Activated CD4-positive, alpha-beta T cell treated with anti-CD3 and anti-CD28 coated beads, Interleukin-2, amount 50 U/mL, for 48 hours (primary cell): ENCODE data around the gene CDPF1.

Experiments
- DNase-seq, 2 experiments: peaks; one replicate each; pipeline ENCODE4 v3.0.0-alpha.2; 2020

CDPF1 gene

GRCh38 chr22:46256358-46256958 lies 6.4 kb upstream of the CDPF1 start:
- no peak for DNase-seq

- no peak for DNase-seq
Measured at GRCh38 chr22:46251816-46252380, 1.8 kb upstream of the CDPF1 start.

DNA sequence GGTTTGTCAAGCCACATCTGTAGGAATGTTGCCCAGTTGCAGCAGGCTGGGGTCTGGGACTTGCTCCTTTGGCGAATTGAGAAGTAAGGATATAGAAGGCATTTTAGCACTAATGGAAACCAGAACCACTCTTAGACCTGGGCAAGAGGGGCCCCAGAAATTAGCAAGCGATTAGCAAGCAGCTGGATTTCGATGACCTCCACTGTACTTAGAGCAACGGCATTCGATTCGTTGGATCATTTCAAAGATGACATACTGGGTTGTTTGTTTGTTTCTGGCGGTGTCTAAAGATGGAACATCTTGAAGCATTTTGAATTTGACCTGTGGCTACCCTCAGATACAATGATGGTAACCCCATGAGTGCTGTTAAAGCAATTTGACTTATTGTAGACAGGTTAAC lies 1.2 kb upstream of the CDPF1 start:
- DNase-seq: no peak

DNA sequence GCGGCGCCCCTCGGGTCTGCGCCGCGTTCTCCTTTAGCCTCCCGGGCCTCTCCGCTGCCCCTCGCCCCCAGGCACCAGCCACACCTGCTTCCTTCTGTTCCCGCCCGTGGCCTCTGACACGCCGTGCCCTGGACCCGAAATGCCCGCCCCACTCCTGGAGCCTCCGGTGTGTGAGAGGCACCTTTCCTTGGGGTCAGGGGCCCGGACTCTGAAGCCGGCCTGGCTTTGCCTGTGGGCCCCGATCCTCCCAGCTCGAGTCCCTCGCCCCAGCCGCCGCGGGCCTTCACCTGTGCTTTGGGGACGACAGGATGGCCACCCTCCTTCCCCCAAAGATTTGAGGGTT lies 661 bp upstream of the CDPF1 start:
- peak; percentile 15 to 27 for DNase-seq

- no peak for DNase-seq
Measured at GRCh38 chr22:46247443-46247975, 2.6 kb downstream of the CDPF1 start.

DNA sequence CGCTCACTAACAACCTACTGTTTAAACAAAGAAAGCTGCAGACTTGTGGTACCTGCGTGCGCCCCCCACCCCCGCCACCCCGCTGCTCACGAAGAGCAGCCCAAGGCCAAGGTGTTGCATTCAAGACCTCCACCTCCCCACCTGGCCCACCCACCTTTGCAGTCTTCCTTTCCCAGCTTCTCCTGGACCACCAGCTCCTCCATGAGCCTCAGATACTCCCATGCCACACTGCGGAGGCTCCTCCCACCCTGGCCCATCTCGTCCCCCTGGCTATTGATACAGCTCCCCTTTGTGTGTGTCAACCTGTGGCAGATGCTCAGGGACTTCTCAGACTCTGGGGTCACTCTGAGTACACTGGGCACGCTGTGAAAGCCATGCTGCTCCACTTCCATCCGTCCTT lies 3.9 kb downstream of the CDPF1 start:
- no peak for DNase-seq

DNA sequence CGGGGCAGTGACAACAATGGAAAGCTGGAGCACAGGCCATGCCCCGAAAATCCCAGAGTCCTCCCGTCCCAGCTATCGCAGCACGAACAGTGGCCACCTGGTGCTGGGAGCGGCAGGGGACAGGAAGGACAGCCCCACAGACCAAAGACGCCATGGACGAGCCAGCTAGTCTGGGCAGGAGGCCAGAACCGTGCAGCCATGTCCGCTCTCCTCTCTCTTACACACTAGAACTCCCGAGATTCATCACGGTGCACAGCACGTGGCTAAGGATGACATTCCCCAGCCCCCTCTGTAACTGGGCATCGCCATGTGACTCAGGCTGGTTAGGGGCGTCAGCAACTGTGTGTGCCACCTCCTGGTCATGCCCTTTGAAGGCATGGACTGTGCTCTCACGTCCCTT lies 4.6 kb downstream of the CDPF1 start:
- DNase-seq: no peak

DNA sequence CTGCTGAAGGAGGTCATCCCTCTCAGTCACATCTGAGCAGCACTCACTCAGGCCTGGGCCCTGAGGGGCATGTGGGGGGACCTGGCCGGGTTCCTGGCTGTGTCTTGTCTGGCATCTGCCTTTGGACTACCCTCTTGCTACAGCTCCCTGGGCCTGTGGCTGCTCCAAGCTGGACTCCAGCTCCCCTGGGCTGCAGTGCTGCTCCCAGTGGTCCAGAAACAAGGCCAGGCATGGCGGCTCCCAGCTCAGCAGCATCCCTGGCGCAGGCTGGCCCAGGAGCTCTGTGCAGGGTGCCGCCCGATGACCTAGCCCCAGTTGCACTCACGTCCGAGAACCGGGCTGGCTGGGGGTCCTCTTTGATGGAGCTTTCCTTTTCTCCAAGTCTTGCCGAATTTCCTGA lies 5.3 kb downstream of the CDPF1 start:
- DNase-seq: no peak

GRCh38 chr22:46242076-46242475 lies 8.0 kb downstream of the CDPF1 start:
- DNase-seq: no peak

DNA sequence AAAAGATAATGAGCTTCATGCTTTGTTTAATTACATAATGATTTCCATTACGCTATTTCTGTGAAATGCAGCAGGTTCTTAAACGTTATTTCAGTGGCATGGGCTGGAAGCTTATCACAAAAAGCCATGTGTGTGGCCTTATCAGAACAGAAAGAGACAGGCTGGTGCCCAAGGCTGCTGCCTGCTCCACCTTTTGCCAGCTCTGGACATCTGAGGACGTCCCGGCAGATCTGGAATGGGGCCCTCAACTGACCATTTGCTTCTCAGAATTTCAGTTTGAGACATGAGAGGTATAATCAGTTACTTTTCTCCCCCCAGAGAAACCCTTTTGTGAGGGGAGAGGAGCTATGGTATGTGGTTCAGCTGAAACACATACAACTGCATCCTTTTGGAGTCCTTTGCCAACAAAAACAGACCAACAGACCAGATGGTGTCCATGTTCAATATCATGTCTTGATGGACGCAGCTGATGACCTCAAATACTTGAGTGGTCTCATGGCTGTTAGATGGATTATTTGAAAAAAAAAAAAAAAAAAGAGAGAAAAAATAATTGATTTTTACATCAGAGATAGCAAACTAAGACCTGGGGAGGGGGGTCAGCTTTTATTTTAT lies 8.6 kb downstream of the CDPF1 start:
- no peak for DNase-seq

DNA sequence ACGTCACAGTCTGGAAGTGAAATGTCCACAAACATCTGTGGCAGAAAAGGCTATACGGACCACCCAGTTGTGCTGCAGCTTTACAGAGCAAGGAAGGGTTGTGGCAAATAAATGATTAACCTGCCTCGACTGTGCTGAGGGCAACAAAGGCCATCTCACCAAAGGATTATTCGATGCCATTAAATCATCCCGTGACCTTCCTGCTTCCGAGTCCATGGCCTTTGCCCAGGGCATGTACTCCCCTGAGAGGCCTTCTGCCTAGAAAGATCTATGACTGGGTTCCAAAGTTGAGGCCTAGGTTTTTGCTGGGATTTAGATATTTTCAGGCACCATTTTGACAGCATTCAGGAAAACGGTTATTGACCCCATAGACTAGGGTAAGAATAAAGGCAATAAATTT lies 9.2 kb downstream of the CDPF1 start:
- DNase-seq: no peak

DNA sequence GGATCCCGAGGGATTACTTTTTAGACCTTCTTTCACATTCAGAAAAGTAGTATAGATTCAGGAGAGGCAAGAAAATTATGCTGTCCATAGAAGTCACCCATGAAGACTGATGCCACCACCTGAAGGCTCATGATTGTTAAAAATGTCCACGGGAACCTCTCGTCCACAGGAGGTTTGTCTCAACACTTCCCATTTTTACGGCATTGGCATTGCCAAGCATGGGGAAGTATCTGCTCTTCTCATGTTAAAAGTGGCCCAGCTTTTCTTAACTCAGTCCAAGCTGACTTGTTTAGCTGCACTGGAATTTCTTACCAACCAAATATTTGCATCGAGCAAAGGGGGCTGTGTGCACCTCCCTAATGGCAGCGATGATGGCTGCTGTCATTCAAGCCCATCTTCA lies 9.6 kb downstream of the CDPF1 start:
- DNase-seq: no peak

- DNase-seq: no peak
Measured at GRCh38 chr22:46240073-46240472, 10.0 kb downstream of the CDPF1 start.

- DNase-seq: no peak
Measured at GRCh38 chr22:46239261-46240048, 10.6 kb downstream of the CDPF1 start.

DNA sequence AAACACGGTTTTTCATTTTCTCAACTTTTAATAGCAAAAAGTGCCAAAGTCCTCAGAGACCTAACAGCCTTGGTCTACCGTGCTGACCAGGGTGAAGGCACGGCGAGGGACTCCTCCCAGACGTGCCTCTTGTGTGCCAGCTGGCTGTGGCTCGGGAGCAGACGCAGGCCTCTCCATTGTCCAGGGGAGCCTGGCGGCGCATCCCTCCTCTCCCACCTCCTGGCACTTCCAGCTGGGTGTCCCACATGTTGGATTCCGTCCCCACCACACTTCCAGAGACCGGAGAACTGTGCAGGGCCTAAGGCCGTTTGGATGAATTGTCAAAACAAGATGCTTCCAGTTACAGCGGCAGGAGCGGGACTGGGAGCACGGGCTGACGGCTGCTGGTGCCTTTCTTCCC lies 11.6 kb downstream of the CDPF1 start:
- DNase-seq: no peak

DNA sequence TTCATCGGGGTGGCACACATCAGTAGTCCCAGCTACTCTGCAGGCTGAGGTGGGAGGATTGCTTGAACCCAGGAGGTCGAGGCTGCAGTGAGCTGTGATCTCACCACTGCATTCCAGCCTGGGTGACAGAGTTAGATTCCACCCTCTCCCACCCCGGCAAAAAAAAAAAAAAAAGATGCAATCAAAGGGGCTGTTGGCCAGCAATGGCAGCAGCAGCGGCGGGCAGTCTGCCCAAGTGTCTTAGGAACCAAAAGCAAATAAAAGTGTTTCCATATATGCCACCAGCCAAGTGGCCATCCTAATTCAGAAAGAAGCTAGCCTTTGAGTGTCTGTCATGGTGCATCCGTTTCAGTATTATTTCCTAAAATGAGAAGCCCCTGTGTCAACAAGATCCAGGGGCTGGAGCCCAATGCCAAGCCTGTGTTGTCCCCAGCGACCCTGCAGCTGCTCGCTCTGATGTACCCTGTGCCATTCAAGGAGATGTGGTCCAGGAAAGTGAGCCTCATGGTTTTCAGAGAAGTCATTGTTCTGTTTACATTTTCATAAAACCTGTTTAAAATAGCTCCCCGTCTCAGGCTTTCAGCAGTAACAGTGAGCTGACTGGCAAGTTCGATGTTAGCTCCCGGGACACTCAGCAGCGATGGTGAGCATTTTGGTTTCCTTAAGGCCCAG lies 12.5 kb downstream of the CDPF1 start:
- DNase-seq: no peak

DNA sequence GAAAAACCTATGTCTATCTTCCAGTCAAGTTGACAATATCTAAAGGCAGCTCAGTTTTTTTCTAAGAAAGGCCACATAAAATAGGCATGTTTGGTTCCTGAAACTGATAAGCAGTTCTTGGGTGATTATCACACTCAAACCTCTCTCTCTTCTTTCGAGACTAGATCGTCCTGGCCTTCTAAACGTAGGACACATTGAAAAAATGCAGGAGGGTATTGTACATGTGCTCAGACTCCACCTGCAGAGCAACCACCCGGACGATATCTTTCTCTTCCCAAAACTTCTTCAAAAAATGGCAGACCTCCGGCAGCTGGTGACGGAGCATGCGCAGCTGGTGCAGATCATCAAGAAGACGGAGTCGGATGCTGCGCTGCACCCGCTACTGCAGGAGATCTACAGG lies 15.1 kb downstream of the CDPF1 start:
- no peak for DNase-seq

GRCh38 chr22:46233231-46233630 lies 16.9 kb downstream of the CDPF1 start:
- no peak for DNase-seq

DNA sequence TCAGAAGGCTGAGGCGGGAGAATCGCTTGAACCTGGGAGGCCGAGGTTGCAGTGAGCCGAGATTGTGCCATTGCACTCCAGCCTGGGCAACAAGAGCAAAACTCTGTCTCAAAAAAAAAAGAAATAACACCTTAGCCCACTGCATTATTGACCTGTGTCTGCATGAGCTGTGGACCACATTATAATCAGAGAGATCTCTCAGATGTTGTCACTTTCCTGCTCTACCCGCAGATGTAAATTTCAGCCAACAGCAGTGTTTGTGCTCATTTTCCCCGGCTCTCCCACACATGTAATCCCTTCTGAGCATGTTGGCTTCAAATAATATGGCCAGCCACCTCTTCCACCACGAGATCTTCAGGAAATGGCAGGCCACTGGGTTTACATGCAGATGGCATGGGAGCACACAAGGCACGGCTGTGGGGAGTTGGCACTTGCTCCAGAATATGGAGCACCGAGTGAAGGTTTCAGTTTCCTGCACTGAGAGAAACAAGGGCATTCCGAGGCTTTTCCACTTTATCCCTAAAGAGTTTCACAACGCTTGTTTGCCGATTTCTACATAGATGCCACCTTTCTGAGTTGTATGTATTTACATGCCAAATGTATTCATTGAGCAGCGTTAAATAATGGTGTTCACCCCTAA lies 19.7 kb downstream of the CDPF1 start:
- no peak for DNase-seq

GRCh38 chr22:46229701-46230100 lies 20.4 kb downstream of the CDPF1 start:
- DNase-seq: no peak

GRCh38 chr22:46226577-46226976 lies 23.5 kb downstream of the CDPF1 start:
- no peak for DNase-seq

GRCh38 chr22:46225631-46226030 lies 24.5 kb downstream of the CDPF1 start:
- DNase-seq: no peak

GRCh38 chr22:46224898-46225290 lies 25.2 kb downstream of the CDPF1 start:
- DNase-seq: no peak
